OCI-LY1 (cell line): Measurements from ENCODE around the gene PSORS1C2.

Experiments used
- H2AFZ ChIP-seq: fragments of 200-600 bp; sonication (generic), shearing (Covaris generic); 2 replicates; pipeline ENCODE4 v1.6.0; 2014; ENCODE audit warnings: antibody characterized with exemption, mild to moderate bottlenecking, low read length
- H3F3A ChIP-seq: fragments of 200-600 bp; sonication (generic), shearing (Covaris generic); 2 replicates; pipeline ENCODE4 v1.6.0; 2014; ENCODE audit warnings: mild to moderate bottlenecking, antibody characterized with exemption, low read length, moderate library complexity; ENCODE audit not compliant: insufficient read depth
- H3K27ac ChIP-seq: fragments of 200-600 bp; sonication (generic); 2 replicates; pipeline ENCODE4 v1.5.1; 2014; ENCODE audit warnings: low read length, mixed run types, mild to moderate bottlenecking, low read depth; ENCODE audit not compliant: poor library complexity, severe bottlenecking
- H3K27me3 ChIP-seq: fragments of 200-600 bp; sonication (generic); 2 replicates; pipeline ENCODE4 v1.6.0; 2014; ENCODE audit warnings: antibody characterized with exemption, mild to moderate bottlenecking, low read length, moderate library complexity; ENCODE audit not compliant: insufficient read depth
- H3K36me3 ChIP-seq: fragments of 200-600 bp; sonication (generic); 2 replicates; pipeline ENCODE4 v1.6.1; 2014; ENCODE audit warnings: mild to moderate bottlenecking, antibody characterized with exemption, low read length, moderate library complexity, mixed read lengths; ENCODE audit not compliant: insufficient read depth
- H3K4me1 ChIP-seq: fragments of 200-600 bp; sonication (generic); 2 replicates; pipeline ENCODE4 v1.5.1; 2014; ENCODE audit warnings: mild to moderate bottlenecking, low read length, moderate library complexity; ENCODE audit not compliant: insufficient read depth, severe bottlenecking
- H3K4me2 ChIP-seq: fragments of 200-600 bp; sonication (generic), shearing (Covaris generic); 2 replicates; pipeline ENCODE4 v1.6.1; 2014; ENCODE audit warnings: low read length
- H3K4me3 ChIP-seq: fragments of 200-600 bp; sonication (generic); 2 replicates; pipeline ENCODE4 v1.5.1; 2014; ENCODE audit warnings: low read length, low read depth, mild to moderate bottlenecking, mixed read lengths; ENCODE audit not compliant: poor library complexity, severe bottlenecking
- H3K79me2 ChIP-seq: fragments of 200-600 bp; shearing (Covaris generic); 2 replicates; pipeline ENCODE4 v1.6.1; 2016; ENCODE audit warnings: mixed run types, low read length, mixed read lengths; ENCODE audit not compliant: insufficient read depth
- H3K9ac ChIP-seq: fragments of 200-600 bp; sonication (generic), shearing (Covaris generic); 2 replicates; pipeline ENCODE4 v1.6.1; 2014; ENCODE audit warnings: mild to moderate bottlenecking, low read length, mixed read lengths
- H3K9me2 ChIP-seq: fragments of 200-600 bp; sonication (generic), shearing (Covaris generic); 2 replicates; pipeline ENCODE4 v1.6.1; 2014; ENCODE audit warnings: low read depth, mild to moderate bottlenecking, low read length, mixed read lengths
- H3K9me3 ChIP-seq: fragments of 200-600 bp; shearing (Covaris generic); 2 replicates; pipeline ENCODE4 v1.6.1; 2014; ENCODE audit warnings: low read length, mixed read lengths
- H4K20me1 ChIP-seq: fragments of 200-600 bp; sonication (generic), shearing (Covaris generic); 2 replicates; pipeline ENCODE4 v1.6.0; 2016; ENCODE audit warnings: mild to moderate bottlenecking, low read length; ENCODE audit not compliant: insufficient read depth
- EZH2 ChIP-seq: fragments of 200-600 bp; sonication (generic), shearing (Covaris generic); IDR thresholded peaks from 2 replicates; pipeline ENCODE4 v1.8.0; 2017; ENCODE audit warnings: borderline replicate concordance, mixed run types, mild to moderate bottlenecking, antibody characterized with exemption, low read length, moderate library complexity, mixed read lengths
- TF ChIP-seq, protein P1 (sequence below): fragments of 200-600 bp; sonication (generic), shearing (Covaris generic); IDR thresholded peaks from 2 replicates; pipeline ENCODE4 v1.5.1; 2017; ENCODE audit warnings: mild to moderate bottlenecking, antibody characterized with exemption, low read length, moderate library complexity, mixed read lengths

The PSORS1C2 gene

DNA sequence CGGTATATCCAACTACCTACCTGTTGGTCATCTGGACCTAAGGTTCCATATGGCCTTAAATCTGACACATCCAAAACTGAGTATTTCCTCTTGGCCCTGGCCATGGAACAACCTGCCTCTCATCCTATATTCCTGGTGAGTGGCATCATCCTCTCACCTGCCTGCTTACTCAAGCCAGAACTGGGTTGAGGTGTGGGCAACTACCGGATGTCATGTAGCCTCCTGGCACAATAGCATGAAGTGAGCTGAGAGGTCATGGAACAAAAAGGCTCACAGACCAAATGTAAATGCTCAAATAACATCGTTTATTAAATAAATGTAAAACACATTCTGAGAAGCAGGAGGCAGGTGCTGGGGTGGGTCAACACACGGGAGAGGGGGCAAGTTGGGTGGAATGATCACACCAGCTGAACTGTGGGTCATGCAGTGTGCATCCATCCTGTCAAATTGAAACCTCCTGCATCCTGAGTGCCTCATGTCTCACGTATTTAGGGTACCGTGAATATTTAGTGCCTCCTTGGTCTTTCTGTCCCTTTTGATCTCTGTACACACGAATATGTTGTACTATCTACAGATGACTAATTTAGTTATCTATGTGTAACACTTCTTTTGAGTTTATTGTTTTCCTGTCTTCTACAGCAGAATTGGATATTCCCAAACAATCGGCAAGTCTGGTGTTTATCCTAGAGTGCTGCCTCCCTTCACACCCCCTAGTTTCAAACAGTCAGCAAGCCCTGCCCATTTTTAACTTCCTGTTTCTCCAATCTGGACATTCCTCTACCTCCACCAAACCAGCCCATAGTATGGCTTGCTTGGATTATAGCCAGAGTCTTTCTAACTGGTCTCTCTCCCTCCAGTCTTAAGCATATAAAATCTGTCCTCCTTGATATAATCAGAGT lies 39.5 kb upstream of the PSORS1C2 start:
- H3K9me3 ChIP-seq, result no peaks in the 10 kb centered on the region
- no peaks in the 10 kb centered on the region for H4K20me1 ChIP-seq
- no peaks in the 10 kb centered on the region for H3K9me2 ChIP-seq
- no peak for TF ChIP-seq EZH2
- TF ChIP-seq, protein P1, sequence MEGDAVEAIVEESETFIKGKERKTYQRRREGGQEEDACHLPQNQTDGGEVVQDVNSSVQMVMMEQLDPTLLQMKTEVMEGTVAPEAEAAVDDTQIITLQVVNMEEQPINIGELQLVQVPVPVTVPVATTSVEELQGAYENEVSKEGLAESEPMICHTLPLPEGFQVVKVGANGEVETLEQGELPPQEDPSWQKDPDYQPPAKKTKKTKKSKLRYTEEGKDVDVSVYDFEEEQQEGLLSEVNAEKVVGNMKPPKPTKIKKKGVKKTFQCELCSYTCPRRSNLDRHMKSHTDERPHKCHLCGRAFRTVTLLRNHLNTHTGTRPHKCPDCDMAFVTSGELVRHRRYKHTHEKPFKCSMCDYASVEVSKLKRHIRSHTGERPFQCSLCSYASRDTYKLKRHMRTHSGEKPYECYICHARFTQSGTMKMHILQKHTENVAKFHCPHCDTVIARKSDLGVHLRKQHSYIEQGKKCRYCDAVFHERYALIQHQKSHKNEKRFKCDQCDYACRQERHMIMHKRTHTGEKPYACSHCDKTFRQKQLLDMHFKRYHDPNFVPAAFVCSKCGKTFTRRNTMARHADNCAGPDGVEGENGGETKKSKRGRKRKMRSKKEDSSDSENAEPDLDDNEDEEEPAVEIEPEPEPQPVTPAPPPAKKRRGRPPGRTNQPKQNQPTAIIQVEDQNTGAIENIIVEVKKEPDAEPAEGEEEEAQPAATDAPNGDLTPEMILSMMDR, result no peak
- no peak overlapping the region for H3K27ac ChIP-seq
- no peak overlapping the region for H2AFZ ChIP-seq
- no peaks in the 10 kb centered on the region for H3F3A ChIP-seq
- no peaks in the 10 kb centered on the region for H3K27me3 ChIP-seq
- no peaks in the 10 kb centered on the region for H3K36me3 ChIP-seq
- no peak overlapping the region for H3K4me2 ChIP-seq
- H3K4me1 ChIP-seq, result peaks cover 6% of the 10 kb centered on the region
- H3K4me3 ChIP-seq, result no peak overlapping the region
- H3K9ac ChIP-seq, result no peak overlapping the region
- no peaks in the 10 kb centered on the region for H3K79me2 ChIP-seq

DNA sequence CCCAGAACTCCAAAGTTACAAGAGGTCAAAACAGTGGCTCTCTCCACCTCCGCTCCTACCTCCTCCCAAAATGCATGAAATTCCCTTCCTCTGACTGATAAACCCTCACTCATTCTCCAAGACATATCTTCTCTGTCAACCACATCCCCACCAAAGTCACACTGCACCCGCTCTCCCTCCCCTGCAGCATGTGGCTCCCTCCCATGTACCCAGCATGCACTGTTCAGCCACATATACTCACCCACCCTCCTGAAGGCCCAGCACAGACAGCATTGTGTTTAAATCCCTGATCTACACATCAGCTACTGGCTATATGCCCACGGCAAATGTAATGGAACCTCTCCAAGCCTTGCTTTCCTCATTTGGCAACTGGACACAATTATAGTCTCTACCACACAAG lies 37.1 kb upstream of the PSORS1C2 start:
- no peaks in the 10 kb centered on the region for H3K9me3 ChIP-seq
- no peaks in the 10 kb centered on the region for H3K27me3 ChIP-seq
- H4K20me1 ChIP-seq, result no peaks in the 10 kb centered on the region
- no peak overlapping the region for H2AFZ ChIP-seq
- no peak overlapping the region for H3K4me3 ChIP-seq
- H3K4me1 ChIP-seq, result peaks cover 6% of the 10 kb centered on the region
- no peaks in the 10 kb centered on the region for H3F3A ChIP-seq
- H3K9ac ChIP-seq, result no peak overlapping the region
- no peak overlapping the region for H3K27ac ChIP-seq
- no peaks in the 10 kb centered on the region for H3K9me2 ChIP-seq
- no peak overlapping the region for H3K4me2 ChIP-seq
- no peak for TF ChIP-seq EZH2
- TF ChIP-seq, protein P1, result no peak
- H3K36me3 ChIP-seq, result no peaks in the 10 kb centered on the region
- H3K79me2 ChIP-seq, result no peaks in the 10 kb centered on the region

DNA sequence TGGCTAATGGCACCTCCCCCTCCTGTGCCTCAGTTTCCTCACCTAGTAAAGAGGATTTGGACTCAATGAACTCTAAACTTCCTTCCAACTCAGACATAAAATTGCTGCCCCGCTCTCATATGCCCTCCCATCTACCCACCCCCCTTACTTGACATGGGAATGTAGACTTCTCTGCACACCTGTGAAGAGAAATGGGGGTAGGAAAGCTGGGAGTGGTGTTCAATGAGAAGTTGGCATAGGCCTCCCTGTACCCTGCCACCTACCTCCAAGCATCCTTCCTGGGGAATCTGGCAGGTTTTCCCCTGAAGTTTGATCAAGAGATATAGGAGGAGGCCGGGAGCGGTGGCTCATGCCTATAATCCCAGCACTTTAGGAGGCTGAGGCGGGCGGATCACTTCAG lies 35.5 kb upstream of the PSORS1C2 start:
- Histone ChIP-seq H3K4me2 (no peak overlapping the region), H3K9me2 (no peaks in the 10 kb centered on the region), H4K20me1 (no peaks in the 10 kb centered on the region), H3K9me3 (no peaks in the 10 kb centered on the region), H3K79me2 (no peaks in the 10 kb centered on the region), H3K36me3 (no peaks in the 10 kb centered on the region), H3F3A (no peaks in the 10 kb centered on the region), H2AFZ (no peak overlapping the region), H3K4me3 (no peak overlapping the region), H3K4me1 (peaks cover 6% of the 10 kb centered on the region), H3K27me3 (no peaks in the 10 kb centered on the region), H3K9ac (no peak overlapping the region), H3K27ac (no peak overlapping the region)
- TF ChIP-seq, protein P1, result no peak
- no peak for TF ChIP-seq EZH2
